Measurements from ENCODE around the gene PDIA4.
"Not testable (repeated sequence)": the region's sequence is repeated elsewhere in the genome, so short reads cannot be mapped to it uniquely, and the experiment has no call there.

Gene PDIA4

DNA sequence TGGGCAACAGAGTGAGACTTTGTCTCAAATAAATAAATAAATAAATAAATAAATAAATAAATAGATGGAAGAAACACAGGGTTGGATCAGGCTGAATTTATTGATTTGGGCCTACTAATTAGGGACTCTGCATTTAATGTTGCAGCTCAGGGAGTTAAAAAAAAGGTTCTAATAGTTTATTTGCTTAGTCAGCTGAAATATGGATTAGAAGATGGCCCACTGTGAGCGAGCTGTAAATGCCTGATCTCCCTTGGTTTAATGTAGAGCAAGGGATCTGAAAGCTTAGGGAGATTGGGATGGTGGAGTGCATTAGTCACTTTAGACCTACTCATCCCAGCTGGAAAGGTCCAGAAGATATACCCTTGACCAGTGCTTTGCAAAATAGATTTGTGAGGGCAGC, 25.1 kb upstream of the PDIA4 start:
- Histone ChIP-seq H3K4me3 (no peak overlapping the region), H3K27ac (no peak overlapping the region)
- DNase-seq (ENCODE audit: low spot score) = no peak
- TF ChIP-seq, protein P1, sequence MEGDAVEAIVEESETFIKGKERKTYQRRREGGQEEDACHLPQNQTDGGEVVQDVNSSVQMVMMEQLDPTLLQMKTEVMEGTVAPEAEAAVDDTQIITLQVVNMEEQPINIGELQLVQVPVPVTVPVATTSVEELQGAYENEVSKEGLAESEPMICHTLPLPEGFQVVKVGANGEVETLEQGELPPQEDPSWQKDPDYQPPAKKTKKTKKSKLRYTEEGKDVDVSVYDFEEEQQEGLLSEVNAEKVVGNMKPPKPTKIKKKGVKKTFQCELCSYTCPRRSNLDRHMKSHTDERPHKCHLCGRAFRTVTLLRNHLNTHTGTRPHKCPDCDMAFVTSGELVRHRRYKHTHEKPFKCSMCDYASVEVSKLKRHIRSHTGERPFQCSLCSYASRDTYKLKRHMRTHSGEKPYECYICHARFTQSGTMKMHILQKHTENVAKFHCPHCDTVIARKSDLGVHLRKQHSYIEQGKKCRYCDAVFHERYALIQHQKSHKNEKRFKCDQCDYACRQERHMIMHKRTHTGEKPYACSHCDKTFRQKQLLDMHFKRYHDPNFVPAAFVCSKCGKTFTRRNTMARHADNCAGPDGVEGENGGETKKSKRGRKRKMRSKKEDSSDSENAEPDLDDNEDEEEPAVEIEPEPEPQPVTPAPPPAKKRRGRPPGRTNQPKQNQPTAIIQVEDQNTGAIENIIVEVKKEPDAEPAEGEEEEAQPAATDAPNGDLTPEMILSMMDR (IDR thresholded peaks at IDR 0.05) = no peak

- no peak overlapping the region for H3K4me3 ChIP-seq
- TF ChIP-seq, protein P1 (IDR thresholded peaks at IDR 0.05) = no peak
- no peak for DNase-seq (ENCODE audit: low spot score)
- no peak overlapping the region for H3K27ac ChIP-seq
Observed at GRCh38 chr7:149050941-149051340, 22.6 kb upstream of the PDIA4 start.

DNA sequence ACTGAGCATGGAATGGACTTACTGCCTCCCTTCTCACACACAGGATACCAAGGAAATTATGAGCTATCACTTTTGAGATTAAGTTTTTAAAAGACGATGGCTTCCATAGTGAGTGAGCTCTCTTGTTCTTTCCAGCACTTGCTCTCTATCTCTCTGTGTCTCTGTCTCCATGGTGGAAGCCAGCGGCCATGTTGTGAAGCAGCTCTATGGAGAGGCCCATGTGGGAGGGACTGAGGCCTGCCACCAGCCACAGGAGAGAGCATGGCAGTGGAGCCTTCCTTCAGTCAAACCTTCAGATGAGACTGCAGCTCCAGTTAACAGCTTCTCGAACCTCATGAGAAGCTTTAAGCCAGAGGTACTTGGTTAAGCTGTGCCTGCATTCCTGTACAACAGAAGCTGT, 20.5 kb upstream of the PDIA4 start:
- no peak for DNase-seq (ENCODE audit: low spot score)
- no peak overlapping the region for H3K4me3 ChIP-seq
- TF ChIP-seq, protein P1 (IDR thresholded peaks at IDR 0.05) = no peak
- no peak overlapping the region for H3K27ac ChIP-seq

DNA sequence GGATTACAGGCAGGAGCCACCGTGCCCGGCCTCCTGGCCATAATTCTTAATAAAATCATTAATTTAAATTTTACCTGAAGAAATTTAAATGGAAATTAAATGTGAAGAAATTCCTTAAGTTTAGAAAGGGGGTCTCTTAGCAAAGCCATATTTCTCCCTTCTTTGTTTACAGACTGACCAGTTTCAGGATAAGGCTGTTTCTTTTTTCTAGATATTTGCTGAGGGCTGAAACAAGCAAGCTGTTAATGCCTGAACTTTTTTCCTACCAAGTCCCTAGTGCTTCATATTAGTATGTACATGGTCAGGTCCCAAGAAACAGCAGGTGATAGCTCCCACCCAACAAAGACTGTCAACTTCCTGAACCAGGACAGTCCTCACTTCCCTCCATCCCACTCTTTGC, 18.1 kb upstream of the PDIA4 start:
- TF ChIP-seq, protein P1 (IDR thresholded peaks at IDR 0.05) = no peak
- DNase-seq (ENCODE audit: low spot score) = no peak
- H3K27ac ChIP-seq = no peak overlapping the region
- no peak overlapping the region for H3K4me3 ChIP-seq

DNA sequence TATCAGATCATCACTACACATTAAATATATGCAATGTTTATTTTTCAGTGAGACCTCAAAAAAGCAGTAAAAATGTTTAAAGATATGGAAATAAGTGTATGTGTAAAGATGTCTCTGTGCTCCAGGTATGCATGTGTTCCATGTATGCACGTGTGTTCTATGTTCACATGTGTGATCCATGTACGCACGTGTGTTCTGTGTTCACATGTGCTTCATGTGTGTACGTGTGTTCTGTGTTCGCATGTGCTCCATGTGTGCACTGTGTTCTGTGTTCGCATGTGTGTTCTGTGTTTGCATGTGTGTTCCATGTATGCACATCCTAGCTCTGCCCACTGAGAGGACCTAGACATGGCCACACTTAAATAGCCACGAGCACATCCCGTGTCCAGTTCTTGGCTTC, 15.6 kb upstream of the PDIA4 start:
- TF ChIP-seq, protein P1 (IDR thresholded peaks at IDR 0.05) = no peak
- H3K27ac ChIP-seq = no peak overlapping the region

GRCh38 chr7:149041350-149041749, 13.0 kb upstream of the PDIA4 start:
- Histone ChIP-seq H3K27ac (no peak overlapping the region), H3K4me3 (no peak overlapping the region)
- DNase-seq (ENCODE audit: low spot score) = no peak
- TF ChIP-seq, protein P1 (IDR thresholded peaks at IDR 0.05) = no peak

More for the DNA sequence above, 15.6 kb upstream of the PDIA4 start:
- no peak for DNase-seq (ENCODE audit: low spot score)
- H3K4me3 ChIP-seq = no peak overlapping the region

DNA sequence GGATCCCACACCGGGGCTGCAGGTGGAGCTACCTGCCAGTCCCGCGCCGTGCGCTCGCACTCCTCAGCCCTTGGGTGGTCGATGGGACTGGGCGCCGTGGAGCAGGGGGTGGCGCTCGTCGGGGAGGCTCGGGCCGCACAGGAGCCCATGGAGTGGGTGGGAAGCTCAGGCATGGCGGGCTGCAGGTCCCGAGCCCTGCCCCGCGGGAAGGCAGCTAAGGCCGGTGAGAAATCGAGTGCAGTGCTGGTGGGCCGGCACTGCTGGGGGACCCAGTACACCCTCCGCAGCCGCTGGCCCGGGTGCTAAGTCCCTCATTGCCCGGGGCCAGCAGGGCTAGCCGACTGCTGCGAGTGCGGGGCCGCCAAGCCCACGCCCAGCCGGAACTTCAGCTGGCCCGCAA, 10.3 kb upstream of the PDIA4 start:
- H3K4me3 ChIP-seq; H3K27ac ChIP-seq; DNase-seq (ENCODE audit: low spot score): not testable (repeated sequence)

- H3K27ac ChIP-seq = no peak overlapping the region
- no peak for DNase-seq (ENCODE audit: low spot score)
- no peak overlapping the region for H3K4me3 ChIP-seq
- TF ChIP-seq, protein P1 (IDR thresholded peaks at IDR 0.05) = no peak
Observed at GRCh38 chr7:149036676-149037075, 8.4 kb upstream of the PDIA4 start.
